Lower leg skin (tissue), 3 donors: ENCODE results near the gene VCAM1.

ENCODE experiments used
- POLR2A ChIP-seq, 2 donors: fragments of 450-650 bp; IDR thresholded peaks; one replicate each; pipeline ENCODE4 v1.6.1; 2016 to 2017; ENCODE audit warnings: antibody characterized with exemption in 2 of 2, mild to moderate bottlenecking in 1 of 2, moderate library complexity in 1 of 2
- TF ChIP-seq, protein P1 (sequence below), 3 donors: fragments of 450-650 bp; IDR thresholded peaks; one replicate each; pipeline ENCODE4 v1.5.1; 2016; ENCODE audit warnings: antibody characterized with exemption in 3 of 3, mild to moderate bottlenecking in 3 of 3, moderate library complexity in 2 of 3

DNA sequence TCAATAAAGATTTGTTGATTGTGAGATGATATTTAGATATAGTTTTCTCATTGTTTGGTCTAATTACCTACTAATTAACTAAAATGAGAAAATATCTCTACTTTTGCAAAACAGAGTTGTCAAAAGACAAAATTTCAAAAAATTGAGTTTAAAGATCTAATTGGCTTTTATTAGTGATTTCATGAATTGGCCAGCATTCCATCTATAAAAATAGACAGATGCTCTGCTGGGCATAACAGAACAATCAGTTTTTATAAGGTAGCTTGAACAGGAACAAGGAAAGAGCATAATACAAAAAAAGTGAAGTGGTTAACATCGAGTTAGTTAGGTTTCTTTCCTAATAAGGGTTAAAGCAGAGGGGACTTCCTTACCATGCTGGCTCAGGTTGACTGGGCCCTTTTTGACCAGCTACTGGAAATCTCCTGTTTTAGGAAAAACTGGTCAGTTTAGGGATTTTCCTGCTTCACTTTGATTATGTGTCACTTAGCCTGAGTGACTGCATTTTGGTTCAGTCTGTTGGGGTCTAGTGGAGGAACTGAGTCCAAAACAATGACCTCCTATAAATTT lies 63.0 kb downstream of the VCAM1 start:
- TF ChIP-seq, protein P1, sequence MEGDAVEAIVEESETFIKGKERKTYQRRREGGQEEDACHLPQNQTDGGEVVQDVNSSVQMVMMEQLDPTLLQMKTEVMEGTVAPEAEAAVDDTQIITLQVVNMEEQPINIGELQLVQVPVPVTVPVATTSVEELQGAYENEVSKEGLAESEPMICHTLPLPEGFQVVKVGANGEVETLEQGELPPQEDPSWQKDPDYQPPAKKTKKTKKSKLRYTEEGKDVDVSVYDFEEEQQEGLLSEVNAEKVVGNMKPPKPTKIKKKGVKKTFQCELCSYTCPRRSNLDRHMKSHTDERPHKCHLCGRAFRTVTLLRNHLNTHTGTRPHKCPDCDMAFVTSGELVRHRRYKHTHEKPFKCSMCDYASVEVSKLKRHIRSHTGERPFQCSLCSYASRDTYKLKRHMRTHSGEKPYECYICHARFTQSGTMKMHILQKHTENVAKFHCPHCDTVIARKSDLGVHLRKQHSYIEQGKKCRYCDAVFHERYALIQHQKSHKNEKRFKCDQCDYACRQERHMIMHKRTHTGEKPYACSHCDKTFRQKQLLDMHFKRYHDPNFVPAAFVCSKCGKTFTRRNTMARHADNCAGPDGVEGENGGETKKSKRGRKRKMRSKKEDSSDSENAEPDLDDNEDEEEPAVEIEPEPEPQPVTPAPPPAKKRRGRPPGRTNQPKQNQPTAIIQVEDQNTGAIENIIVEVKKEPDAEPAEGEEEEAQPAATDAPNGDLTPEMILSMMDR (IDR thresholded peaks at IDR 0.05), result no peak
- TF ChIP-seq POLR2A (IDR thresholded peaks at IDR 0.05), result no peak
